SH-SY5Y (cell line): ENCODE data around the gene ZNF451.
A peak's percentile ranks its signal among the peaks of the same experiment; 100 is the strongest.
"Not testable (repeated sequence)": the region's sequence is repeated elsewhere in the genome, so short reads cannot be mapped to it uniquely, and the experiment has no call there.

Source experiments
- GATA2 ChIP-seq: IDR thresholded peaks from 2 replicates; pipeline ENCODE4 v1.6.1; 2011; ENCODE audit warnings: mild to moderate bottlenecking, low read depth, low read length
- GATA3 ChIP-seq: IDR thresholded peaks from 2 replicates; pipeline ENCODE4 v1.6.1; 2011; ENCODE audit warnings: low read depth, mild to moderate bottlenecking, low read length, moderate library complexity

Gene ZNF451, protein sequence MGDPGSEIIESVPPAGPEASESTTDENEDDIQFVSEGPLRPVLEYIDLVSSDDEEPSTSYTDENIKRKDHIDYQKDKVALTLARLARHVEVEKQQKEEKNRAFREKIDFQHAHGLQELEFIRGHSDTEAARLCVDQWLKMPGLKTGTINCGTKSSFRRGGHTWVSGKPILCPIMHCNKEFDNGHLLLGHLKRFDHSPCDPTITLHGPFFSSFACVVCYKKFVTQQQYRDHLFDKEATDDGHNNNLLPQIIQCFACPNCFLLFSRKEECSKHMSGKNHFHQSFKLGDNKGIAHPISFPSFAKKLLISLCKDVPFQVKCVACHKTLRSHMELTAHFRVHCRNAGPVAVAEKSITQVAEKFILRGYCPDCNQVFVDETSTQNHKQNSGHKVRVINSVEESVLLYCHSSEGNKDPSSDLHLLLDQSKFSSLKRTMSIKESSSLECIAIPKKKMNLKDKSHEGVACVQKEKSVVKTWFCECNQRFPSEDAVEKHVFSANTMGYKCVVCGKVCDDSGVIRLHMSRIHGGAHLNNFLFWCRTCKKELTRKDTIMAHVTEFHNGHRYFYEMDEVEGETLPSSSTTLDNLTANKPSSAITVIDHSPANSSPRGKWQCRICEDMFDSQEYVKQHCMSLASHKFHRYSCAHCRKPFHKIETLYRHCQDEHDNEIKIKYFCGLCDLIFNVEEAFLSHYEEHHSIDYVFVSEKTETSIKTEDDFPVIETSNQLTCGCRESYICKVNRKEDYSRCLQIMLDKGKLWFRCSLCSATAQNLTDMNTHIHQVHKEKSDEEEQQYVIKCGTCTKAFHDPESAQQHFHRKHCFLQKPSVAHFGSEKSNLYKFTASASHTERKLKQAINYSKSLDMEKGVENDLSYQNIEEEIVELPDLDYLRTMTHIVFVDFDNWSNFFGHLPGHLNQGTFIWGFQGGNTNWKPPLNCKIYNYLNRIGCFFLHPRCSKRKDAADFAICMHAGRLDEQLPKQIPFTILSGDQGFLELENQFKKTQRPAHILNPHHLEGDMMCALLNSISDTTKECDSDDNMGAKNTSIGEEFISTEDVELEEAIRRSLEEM

DNA sequence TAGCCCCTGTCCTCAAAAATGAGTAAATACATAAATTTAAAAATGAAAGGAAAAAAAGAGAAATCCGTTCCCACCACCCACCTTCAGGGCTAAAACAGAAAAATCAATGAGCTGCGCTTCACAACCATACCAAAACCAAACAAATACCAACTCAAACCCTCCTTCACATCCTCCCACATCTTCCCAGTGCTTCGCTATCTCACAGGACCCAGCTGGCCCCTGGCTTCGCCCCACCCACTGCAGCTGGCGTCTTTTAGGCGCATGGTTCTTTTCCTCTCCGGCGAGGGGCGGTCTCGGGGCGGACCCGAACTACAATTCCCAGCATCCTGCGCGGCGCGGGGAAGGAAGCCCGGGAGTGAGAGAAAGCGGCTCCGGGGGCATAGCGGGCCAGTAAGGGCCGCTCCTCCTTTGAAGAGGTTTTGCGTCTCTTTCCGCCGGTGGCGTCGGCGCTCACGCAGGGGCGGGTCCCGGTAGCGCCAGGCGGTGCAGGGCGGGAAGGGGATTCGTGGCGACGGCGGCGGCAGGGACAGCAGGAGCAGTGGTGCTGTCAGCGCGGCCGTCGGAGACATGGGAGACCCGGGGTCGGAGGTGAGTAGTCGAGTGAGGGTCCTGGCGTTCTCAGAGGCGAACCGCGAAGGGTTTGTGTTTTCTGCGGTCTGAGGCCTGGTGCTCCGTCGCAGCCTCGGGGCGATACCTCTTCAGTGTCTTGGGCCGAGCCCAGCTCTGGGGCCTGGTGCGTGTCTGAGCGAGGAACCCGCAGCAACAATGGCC, at the start of gene ZNF451:
ZNF451 (plus strand) TSS at position 502 of the 771 bp plus-strand sequence; CDS start at position 568, 66 bp downstream.
- TF ChIP-seq GATA3 = no peak
- peak; percentile 40; the same call in 1 of the 2 replicates for TF ChIP-seq GATA2

GRCh38 chr6:57044568-57044967, 45.4 kb upstream of the ZNF451 start:
- no peak for TF ChIP-seq GATA2
- no peak for TF ChIP-seq GATA3

DNA sequence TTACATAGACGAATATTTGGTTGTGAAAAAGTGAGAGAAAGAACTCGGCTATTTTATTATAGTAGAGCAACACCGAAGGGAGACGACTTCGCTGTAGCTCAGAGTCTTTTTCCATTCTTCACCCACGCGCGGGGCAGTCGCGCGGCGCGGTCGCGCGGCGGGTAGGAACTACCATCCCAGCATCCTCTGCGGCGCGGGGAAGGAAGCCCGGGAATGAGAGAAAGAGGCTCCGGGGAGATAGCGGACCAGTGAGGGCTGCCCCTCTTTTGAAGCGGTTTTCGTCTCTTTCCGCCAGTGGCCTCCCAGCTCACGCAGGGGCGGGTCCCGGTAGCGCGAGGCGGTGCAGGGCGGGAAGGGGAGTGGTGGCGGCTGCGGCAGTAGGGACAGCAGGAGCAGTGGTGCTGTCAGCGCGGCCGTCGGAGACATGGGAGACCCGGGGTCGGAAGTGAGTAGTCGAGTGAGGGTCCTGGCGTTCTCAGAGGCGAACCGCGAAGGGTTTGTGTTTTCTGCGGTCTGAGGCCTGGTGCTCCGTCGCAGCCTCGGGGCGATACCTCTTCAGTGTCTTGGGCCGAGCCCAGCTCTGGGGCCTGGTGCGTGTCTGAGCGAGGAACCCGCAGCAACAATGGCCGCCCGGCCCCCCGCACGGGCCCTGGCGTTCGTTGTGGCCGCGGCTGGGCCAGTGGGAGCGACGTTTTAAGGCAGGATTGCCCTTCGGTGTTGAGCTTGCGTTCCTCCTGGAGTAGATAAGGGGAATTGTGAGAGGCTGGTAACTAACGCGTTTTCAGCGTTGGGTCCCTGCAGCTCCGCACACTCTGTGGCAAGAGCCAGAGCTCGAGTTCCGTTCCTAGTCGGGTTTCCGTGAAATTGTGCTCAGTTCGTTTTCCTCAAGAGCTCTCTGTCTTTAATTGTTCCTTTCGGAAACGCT, 43.4 kb upstream of the ZNF451 start, which contains the start of gene KIAA1586:
KIAA1586 (plus strand) TSS at position 362 of the 925 bp plus-strand sequence; CDS start at position 425, 63 bp downstream.
- not testable (repeated sequence) for TF ChIP-seq GATA3, GATA2

DNA sequence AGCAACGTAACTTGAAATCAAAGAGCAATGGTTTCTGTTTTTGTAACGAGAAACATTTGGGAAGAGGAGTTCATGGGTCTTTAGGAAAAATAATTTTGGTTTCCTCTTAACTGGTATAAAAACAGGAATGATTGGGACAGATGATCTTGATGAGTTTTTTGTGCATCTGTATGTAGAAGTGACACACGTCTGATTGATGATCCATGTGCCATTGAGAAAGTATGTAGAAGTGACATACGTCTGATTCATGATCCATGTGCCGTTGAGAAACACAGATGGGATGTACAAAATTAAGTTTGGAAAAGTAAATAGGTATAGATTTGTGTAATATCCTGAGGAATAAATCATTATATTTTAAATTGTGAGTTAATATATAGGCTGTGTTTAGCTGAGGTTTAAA, 41.4 kb upstream of the ZNF451 start:
- TF ChIP-seq GATA3 = no peak

DNA sequence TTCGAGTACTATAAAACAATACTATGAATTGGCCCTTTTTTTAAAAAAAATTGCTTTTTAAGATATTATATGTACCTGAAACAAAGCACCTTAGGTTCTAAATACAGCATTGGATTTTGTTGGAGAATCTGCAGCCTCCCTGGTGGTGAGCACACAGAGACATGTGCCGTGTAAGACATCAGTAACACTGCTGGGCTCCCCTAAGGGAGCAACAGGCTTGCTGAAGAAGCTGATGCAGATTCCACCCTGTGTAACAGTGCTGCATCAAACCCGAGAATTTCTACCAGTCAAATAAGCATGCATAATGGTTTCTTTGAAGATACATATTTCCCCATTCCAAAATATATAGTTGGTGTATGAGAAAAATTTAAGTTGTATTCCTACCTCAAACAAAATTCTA, 26.1 kb upstream of the ZNF451 start:
- TF ChIP-seq GATA3 = no peak

DNA sequence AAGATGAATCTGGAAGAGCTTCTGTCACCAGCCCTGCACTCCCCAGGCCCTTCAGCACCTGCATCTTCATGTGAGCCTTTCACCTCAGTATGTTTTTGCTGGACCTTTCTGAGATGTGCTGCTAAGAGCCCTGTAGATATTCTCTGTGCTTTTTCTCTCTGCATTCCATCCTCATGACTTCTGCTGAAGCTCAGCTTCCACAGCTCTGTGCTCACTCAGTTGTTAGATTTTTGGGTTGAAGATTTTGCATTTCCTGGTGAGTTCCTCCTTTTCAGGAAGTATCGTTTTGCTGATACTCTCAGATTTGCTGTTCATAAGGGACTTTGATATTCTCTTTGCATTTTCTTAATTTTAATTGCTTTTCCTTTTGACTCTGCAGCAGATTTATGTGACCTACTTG, 25.2 kb upstream of the ZNF451 start:
- TF ChIP-seq GATA2 (no peak), GATA3 (no peak)

DNA sequence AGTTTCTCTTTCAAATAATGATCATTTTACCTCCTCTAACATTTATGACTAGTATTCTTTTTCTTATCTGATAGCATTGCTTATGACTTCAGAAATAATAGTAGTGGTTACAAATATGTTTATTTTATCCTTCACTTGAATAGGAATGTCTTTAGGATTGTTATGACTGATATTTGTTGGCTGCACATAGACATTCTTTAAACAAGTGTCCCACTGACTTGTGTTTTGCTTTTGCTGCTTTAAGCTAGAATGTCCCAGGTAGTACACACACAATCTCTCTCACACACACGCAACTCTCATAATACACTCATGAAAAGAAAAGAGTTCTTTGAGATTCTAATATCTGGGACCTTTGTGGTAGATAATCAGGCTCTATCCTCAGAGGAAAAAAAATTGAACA, 21.9 kb upstream of the ZNF451 start:
- TF ChIP-seq GATA3 (no peak), GATA2 (no peak)

DNA sequence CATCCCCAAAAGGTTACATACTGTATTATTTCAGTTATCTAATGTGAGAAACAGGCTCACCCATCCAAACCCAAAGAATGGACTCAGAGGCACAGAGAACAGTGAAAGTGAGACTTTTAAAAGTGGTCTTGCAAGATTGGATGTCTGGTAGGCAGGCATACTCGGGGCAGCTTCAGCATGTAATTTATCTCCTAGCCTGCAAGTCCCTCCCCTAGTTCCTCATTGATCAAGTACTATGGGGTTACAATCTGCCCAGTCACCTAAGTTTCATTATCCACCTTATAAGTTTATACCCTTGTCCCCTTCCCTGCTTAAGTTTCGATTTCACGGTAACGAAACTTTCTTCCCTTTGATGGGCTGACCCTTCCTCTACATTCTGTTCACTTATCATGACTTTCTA, 20.8 kb upstream of the ZNF451 start:
- no peak for TF ChIP-seq GATA3
- TF ChIP-seq GATA2 = no peak

DNA sequence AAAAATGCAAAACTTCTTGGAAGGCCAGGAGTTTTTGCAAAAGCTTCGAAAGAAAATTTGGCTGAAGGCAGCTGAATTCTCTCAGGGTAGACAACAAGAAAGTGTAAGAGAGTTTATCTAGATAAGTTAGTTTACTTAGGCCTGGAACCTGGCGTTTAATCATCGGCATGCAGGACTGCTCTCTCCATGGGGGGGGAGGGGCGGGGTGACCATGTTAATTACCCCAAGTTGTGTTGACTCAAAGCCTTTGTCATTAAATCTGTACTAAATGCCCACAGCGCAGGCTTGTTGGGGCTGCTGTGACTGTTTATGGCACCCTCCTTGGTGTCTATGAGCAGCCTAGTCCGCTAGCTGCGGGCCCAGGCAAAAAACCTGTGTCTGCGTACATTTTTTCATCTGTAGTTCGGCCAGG, 20.1 kb upstream of the ZNF451 start:
- TF ChIP-seq GATA2 = no peak
- no peak for TF ChIP-seq GATA3

- TF ChIP-seq GATA3 (no peak), GATA2 (no peak)
Observed at GRCh38 chr6:57072108-57072507, 17.9 kb upstream of the ZNF451 start.

DNA sequence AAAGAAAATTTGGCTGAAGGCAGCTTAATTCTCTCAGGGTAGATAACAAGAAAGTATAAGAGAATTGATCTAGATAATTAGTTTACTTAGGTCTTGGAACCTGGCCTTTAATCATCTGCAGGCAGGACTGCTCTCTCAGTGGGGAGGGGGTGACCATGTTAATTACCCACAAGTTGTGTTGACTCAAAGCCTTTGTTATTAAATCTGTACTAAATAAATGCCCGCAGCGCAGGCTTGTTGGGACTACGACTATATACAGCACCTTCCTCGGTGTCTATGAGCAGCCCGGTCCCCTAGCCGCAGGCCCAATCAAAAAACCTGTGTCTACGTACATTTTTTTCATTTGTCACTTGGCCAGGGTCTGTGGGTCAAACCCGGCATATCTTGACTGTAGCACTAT, 15.6 kb upstream of the ZNF451 start:
- TF ChIP-seq GATA2 (no peak), GATA3 (no peak)

DNA sequence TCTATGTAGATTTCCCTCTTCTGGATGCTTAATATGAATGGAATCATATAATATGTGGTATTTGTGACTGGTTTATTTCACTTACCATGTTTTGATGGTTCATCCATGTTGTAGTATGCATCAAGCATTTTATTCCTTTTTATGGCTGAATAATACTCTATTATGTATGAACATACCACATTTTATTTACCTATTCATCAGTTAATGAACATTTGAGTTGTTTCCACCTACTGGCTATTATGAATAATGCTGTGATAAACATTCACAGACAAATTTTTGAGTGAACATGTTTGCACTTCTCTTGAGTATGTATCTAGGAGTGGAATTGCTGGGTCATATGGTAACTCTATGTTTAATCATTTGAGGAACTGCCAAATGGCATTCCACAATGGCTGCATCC, 14.9 kb upstream of the ZNF451 start:
- TF ChIP-seq GATA3 (no peak), GATA2 (no peak)
